Mesenchymal stem cell (in vitro differentiated cells and primary cell): ENCODE data around the gene NAA30.
A peak's percentile ranks its signal among the peaks of the same experiment; 100 is the strongest.

ENCODE experiments used
- DNase-seq: peaks from one replicate; pipeline ENCODE4 v3.0.0-alpha.2; 2013
- H2AFZ ChIP-seq: one replicate; pipeline ENCODE4 v1.6.1; 2013; ENCODE audit warnings: low read depth, mild to moderate bottlenecking, control low read depth, inconsistent platforms, low read length, moderate library complexity
- H2AK5ac ChIP-seq: 2 replicates; pipeline ENCODE4 v1.6.1; 2013; ENCODE audit warnings: low read length, moderate library complexity, mild to moderate bottlenecking, inconsistent platforms; ENCODE audit not compliant: severe bottlenecking
- H2BK120ac ChIP-seq: one replicate; pipeline ENCODE4 v1.6.1; 2013; ENCODE audit warnings: low read depth, mild to moderate bottlenecking, inconsistent platforms, low read length, moderate library complexity
- H2BK12ac ChIP-seq, 2 experiments: one replicate each; pipeline ENCODE4 v1.6.1; 2013; ENCODE audit warnings: inconsistent platforms in 2 of 2, low read length in 2 of 2, mild to moderate bottlenecking in 2 of 2, moderate library complexity in 2 of 2, control low read depth in 1 of 2
- H2BK15ac ChIP-seq: one replicate; pipeline ENCODE4 v1.6.1; 2013; ENCODE audit warnings: mild to moderate bottlenecking, low read depth, inconsistent platforms; ENCODE audit not compliant: poor library complexity, severe bottlenecking
- H2BK5ac ChIP-seq: 2 replicates; pipeline ENCODE4 v1.6.1; 2013; ENCODE audit warnings: low read depth, mild to moderate bottlenecking, low read length, control low read depth, inconsistent platforms; ENCODE audit not compliant: poor library complexity, severe bottlenecking
- H3K14ac ChIP-seq, 2 experiments: one replicate each; pipeline ENCODE4 v1.6.1; 2013; ENCODE audit warnings: inconsistent platforms in 2 of 2, low read length in 2 of 2, control low read depth in 1 of 2, mild to moderate bottlenecking in 1 of 2, moderate library complexity in 1 of 2
- H3K18ac ChIP-seq, 2 experiments: one replicate each; pipeline ENCODE4 v1.6.1; 2013; ENCODE audit warnings: inconsistent platforms in 2 of 2, low read length in 2 of 2, control low read depth in 1 of 2, low read depth in 1 of 2, mild to moderate bottlenecking in 1 of 2
- H3K23ac ChIP-seq, 2 experiments: one replicate each; pipeline ENCODE4 v1.6.1; 2013; ENCODE audit warnings: inconsistent platforms in 2 of 2, low read length in 2 of 2, mild to moderate bottlenecking in 2 of 2, moderate library complexity in 2 of 2, control low read depth in 1 of 2
- H3K27ac ChIP-seq: 2 replicates; pipeline ENCODE4 v1.5.1; 2013; ENCODE audit warnings: mild to moderate bottlenecking, moderate library complexity, low read length, control low read depth, inconsistent platforms; ENCODE audit not compliant: poor library complexity, severe bottlenecking
- H3K27me3 ChIP-seq, 2 experiments: 2 replicates each; pipeline versions ENCODE4 v1.6.1 to v1.7.0; 2013; ENCODE audit warnings: low read length in 2 of 2, mild to moderate bottlenecking in 2 of 2, moderate library complexity in 2 of 2, control low read depth in 1 of 2, inconsistent platforms in 1 of 2; ENCODE audit not compliant: control insufficient read depth in 1 of 2, insufficient read depth in 1 of 2
- H3K36me3 ChIP-seq, 2 experiments: 2 replicates each; pipeline versions ENCODE4 v1.6.1 to v1.7.0; 2013; ENCODE audit warnings: low read length in 2 of 2, control low read depth in 1 of 2, inconsistent platforms in 1 of 2, low read depth in 1 of 2, mild to moderate bottlenecking in 1 of 2; ENCODE audit not compliant: insufficient read depth in 2 of 2, control insufficient read depth in 1 of 2
- H3K4ac ChIP-seq, 2 experiments: one replicate each; pipeline ENCODE4 v1.6.1; 2013; ENCODE audit warnings: inconsistent platforms in 2 of 2, low read length in 2 of 2, mild to moderate bottlenecking in 2 of 2, moderate library complexity in 2 of 2, control low read depth in 1 of 2, low read depth in 1 of 2
- H3K4me1 ChIP-seq: 2 replicates; pipeline ENCODE4 v1.6.1; 2013; ENCODE audit warnings: low read depth, low read length, control low read depth; ENCODE audit not compliant: control insufficient read depth, insufficient read depth
- H3K4me2 ChIP-seq: 2 replicates; pipeline ENCODE4 v1.6.1; 2013; ENCODE audit warnings: low read length, mild to moderate bottlenecking, inconsistent platforms; ENCODE audit not compliant: poor library complexity, severe bottlenecking
- H3K4me3 ChIP-seq, 2 experiments: 2 replicates each; pipeline versions ENCODE4 v1.5.1 to v1.7.0; 2013; ENCODE audit warnings: low read length in 2 of 2, mild to moderate bottlenecking in 2 of 2, control low read depth in 1 of 2, low read depth in 1 of 2; ENCODE audit not compliant: insufficient read depth in 1 of 2
- H3K79me1 ChIP-seq: replicated peaks from 2 replicates; pipeline ENCODE4 v1.6.1; 2013; ENCODE audit warnings: mild to moderate bottlenecking, control low read depth, low read length, inconsistent platforms; ENCODE audit not compliant: poor library complexity, severe bottlenecking
- H3K9ac ChIP-seq: 2 replicates; pipeline ENCODE4 v1.7.0; 2013; ENCODE audit warnings: mild to moderate bottlenecking, low read length, moderate library complexity
- H3K9me3 ChIP-seq: 2 replicates; pipeline ENCODE4 v1.7.0; 2013; ENCODE audit warnings: mild to moderate bottlenecking, low read length; ENCODE audit not compliant: control insufficient read depth
- H4K8ac ChIP-seq: one replicate; pipeline ENCODE4 v1.6.1; 2013; ENCODE audit warnings: inconsistent platforms, mild to moderate bottlenecking, low read length, moderate library complexity
- H4K91ac ChIP-seq: one replicate; pipeline ENCODE4 v1.6.1; 2013; ENCODE audit warnings: mild to moderate bottlenecking, low read length, inconsistent platforms
- WGBS: methylation state at CpG from one replicate; pipeline ENCODE4 v1.1.7; 2013; ENCODE audit warnings: mixed read lengths; 5-methylcytosine and 5-hydroxymethylcytosine counted together

The NAA30 gene

GRCh38 chr14:57420986-57421385 lies 30.6 kb downstream of the NAA30 start:
- H3K27me3 ChIP-seq: no peaks in the 10 kb centered on the region
- WGBS: 89% methylated on average over 2 of the region's 3 CpGs
- no peak overlapping the region for H3K4me3 ChIP-seq
- H4K8ac ChIP-seq: no peak overlapping the region
- no peak overlapping the region for H3K23ac ChIP-seq
- no peak overlapping the region for H3K4me2 ChIP-seq
- no peaks in the 10 kb centered on the region for H3K36me3 ChIP-seq
- H3K9ac ChIP-seq: no peak overlapping the region
- H3K4ac ChIP-seq: no peak overlapping the region
- no peaks in the 10 kb centered on the region for H3K9me3 ChIP-seq
- no peak overlapping the region for H2BK5ac ChIP-seq
- H3K18ac ChIP-seq: no peak overlapping the region
- H3K14ac ChIP-seq: no peak overlapping the region
- DNase-seq: no peak
- no peak overlapping the region for H4K91ac ChIP-seq
- no peak overlapping the region for H2BK15ac ChIP-seq
- H2AK5ac ChIP-seq: no peak overlapping the region
- H2AFZ ChIP-seq: no peak overlapping the region
- no peak overlapping the region for H3K27ac ChIP-seq
- H2BK12ac ChIP-seq: no peak overlapping the region
- no peaks in the 10 kb centered on the region for H3K79me1 ChIP-seq
- H2BK120ac ChIP-seq: no peak overlapping the region
- no peaks in the 10 kb centered on the region for H3K4me1 ChIP-seq

GRCh38 chr14:57435923-57436322 lies 45.5 kb downstream of the NAA30 start:
- H2AFZ ChIP-seq: no peak overlapping the region
- no peaks in the 10 kb centered on the region for H3K4me1 ChIP-seq
- no peak overlapping the region for H2BK12ac ChIP-seq

GRCh38 chr14:57461777-57462320 lies 71.5 kb downstream of the NAA30 start:
- H3K14ac ChIP-seq: no peak overlapping the region

More at GRCh38 chr14:57435923-57436322, 45.5 kb downstream of the NAA30 start:
- no peak overlapping the region for H2BK15ac ChIP-seq
- DNase-seq: no peak
- no peak overlapping the region for H3K14ac ChIP-seq
- H4K91ac ChIP-seq: no peak overlapping the region
- H3K9ac ChIP-seq: no peak overlapping the region
- no peak overlapping the region for H3K27ac ChIP-seq
- H3K18ac ChIP-seq: no peak overlapping the region
- no peak overlapping the region for H2BK120ac ChIP-seq
- no peak overlapping the region for H3K23ac ChIP-seq
- no peaks in the 10 kb centered on the region for H3K9me3 ChIP-seq
- no peak overlapping the region for H3K4me2 ChIP-seq
- H4K8ac ChIP-seq: no peak overlapping the region
- no peaks in the 10 kb centered on the region for H3K79me1 ChIP-seq
- no peak overlapping the region for H3K4ac ChIP-seq
- no peak overlapping the region for H2AK5ac ChIP-seq
- H3K4me3 ChIP-seq: no peak overlapping the region
- no peaks in the 10 kb centered on the region for H3K27me3 ChIP-seq
- no peak overlapping the region for H2BK5ac ChIP-seq
- no peaks in the 10 kb centered on the region for H3K36me3 ChIP-seq

GRCh38 chr14:57462551-57462950 lies 72.2 kb downstream of the NAA30 start:
- Histone ChIP-seq H3K14ac (no peak overlapping the region), H4K8ac (no peak overlapping the region), H3K27ac (peak overlapping the region; percentile 36), H2AFZ (no peak overlapping the region), H2BK12ac (no peak overlapping the region), H3K9ac (no peak overlapping the region), H2AK5ac (peak overlapping the region; percentile 55), H3K79me1 (no peaks in the 10 kb centered on the region), H2BK5ac (no peak overlapping the region), H3K4me1 (peaks cover 16% of the 10 kb centered on the region), H3K4me2 (no peak overlapping the region), H3K9me3 (no peaks in the 10 kb centered on the region), H3K23ac (no peak overlapping the region), H3K18ac (no peak overlapping the region), H3K4me3 (no peak overlapping the region), H3K27me3 (no peaks in the 10 kb centered on the region), H4K91ac (no peak overlapping the region), H3K4ac (no peak overlapping the region), H2BK15ac (no peak overlapping the region), H3K36me3 (no peaks in the 10 kb centered on the region), H2BK120ac (no peak overlapping the region)
- no peak for DNase-seq
- whole genome bisulfite sequencing: 91% methylated on average over 2 of the region's 3 CpGs

More at GRCh38 chr14:57461777-57462320, 71.5 kb downstream of the NAA30 start:
- peaks cover 16% of the 10 kb centered on the region for H3K4me1 ChIP-seq
- H3K23ac ChIP-seq: no peak overlapping the region
- no peak overlapping the region for H4K8ac ChIP-seq
- H3K9me3 ChIP-seq: no peaks in the 10 kb centered on the region
- no peaks in the 10 kb centered on the region for H3K36me3 ChIP-seq
- H3K27ac ChIP-seq: peak overlapping the region; percentile 79
- H3K4ac ChIP-seq: no peak overlapping the region
- no peak overlapping the region for H2BK120ac ChIP-seq
- H3K4me3 ChIP-seq: no peak overlapping the region
- WGBS: 79% methylated on average over 4 of the region's 5 CpGs
- no peak overlapping the region for H2AFZ ChIP-seq
- no peaks in the 10 kb centered on the region for H3K79me1 ChIP-seq
- H3K27me3 ChIP-seq: no peaks in the 10 kb centered on the region
- H2BK12ac ChIP-seq: no peak overlapping the region
- H3K9ac ChIP-seq: no peak overlapping the region
- H4K91ac ChIP-seq: no peak overlapping the region
- no peak overlapping the region for H2BK5ac ChIP-seq
- H3K18ac ChIP-seq: no peak overlapping the region
- no peak overlapping the region for H2AK5ac ChIP-seq
- DNase-seq: peak; percentile 3
- no peak overlapping the region for H3K4me2 ChIP-seq
- H2BK15ac ChIP-seq: no peak overlapping the region
